Measurements from ENCODE around the gene GOSR2. TPM values are rescaled to one million over a fixed set of nuclear protein-coding genes. Genes with fewer than 3 reads are reported as not detected.

GOSR2 gene
- total and polyA plus RNA-seq, 2 of the 13 experiments (the other 11 are each of a cell fraction or from before 2014, with no cell fraction given) = 61.5 to 63.9 TPM

DNA sequence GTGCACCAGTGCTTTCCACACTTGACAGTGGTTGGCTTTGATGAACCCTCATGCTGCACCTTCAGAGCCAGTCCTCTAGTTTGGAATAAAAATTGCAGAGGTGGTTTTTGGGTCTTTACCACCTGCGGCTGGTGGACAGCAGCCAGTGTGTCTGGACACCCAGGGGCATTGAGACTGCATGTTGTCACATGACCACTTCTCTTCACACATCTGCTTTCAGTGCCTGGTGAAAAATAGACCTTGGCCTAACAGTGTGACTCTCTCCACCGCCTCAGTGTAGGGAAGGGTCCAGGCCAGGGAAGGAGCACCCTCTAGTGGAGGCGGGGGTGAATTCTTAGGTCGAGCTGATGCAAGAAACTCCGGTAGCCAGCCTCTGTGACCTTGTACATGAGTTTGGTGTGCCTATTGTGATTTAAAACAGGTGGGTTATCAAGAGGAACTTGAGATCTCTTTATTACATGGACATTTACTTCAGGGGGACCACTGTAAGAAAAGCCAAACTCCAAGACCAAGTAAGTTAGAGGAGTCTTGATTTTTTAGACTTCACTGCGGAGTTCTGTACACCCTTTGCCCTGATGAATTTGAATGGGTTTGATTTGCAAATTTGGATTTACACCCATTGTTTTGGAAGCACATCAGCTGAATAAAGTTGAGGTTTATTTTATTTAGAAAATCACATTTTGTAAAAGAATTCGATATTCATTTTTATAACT lies 17.9 kb downstream of the GOSR2 start (continued):
- TF ChIP-seq ZNF773 (CRISPR knock-in tag; IDR thresholded peaks at IDR 0.05; ENCODE audit: borderline replicate concordance) (0 out of 2 replicates have a peak, but pooled peaks have one; percentile 37), NONO (IDR thresholded peaks at IDR 0.05) (no peak), NONO (CRISPR knock-in tag; conservative IDR thresholded peaks at IDR 0.05) (peak; percentile 83), HNRNPH1 (optimal IDR thresholded peaks at IDR 0.05; ENCODE audit: low read depth, low read length) (no peak), KLF9 (CRISPR knock-in tag; IDR thresholded peaks at IDR 0.05; ENCODE audit: low read depth) (no peak), TCF7L2 (IDR thresholded peaks at IDR 0.05; ENCODE audit: low read depth, low read length) (no peak), TBP (CRISPR knock-in tag; IDR thresholded peaks at IDR 0.05) (no peak), MTF2 (CRISPR knock-in tag; IDR thresholded peaks at IDR 0.05; ENCODE audit: borderline replicate concordance) (no peak), ZNF335 (CRISPR knock-in tag; IDR thresholded peaks at IDR 0.05) (peak; percentile 95), CREM (IDR thresholded peaks at IDR 0.05) (no peak), CREM (CRISPR knock-in tag; IDR thresholded peaks at IDR 0.05) (no peak), CBX5 (CRISPR knock-in tag; IDR thresholded peaks at IDR 0.05; ENCODE audit: borderline replicate concordance) (peak; percentile 92; the same call in 1 of the 2 replicates)
- TF ChIP-seq, protein P1, sequence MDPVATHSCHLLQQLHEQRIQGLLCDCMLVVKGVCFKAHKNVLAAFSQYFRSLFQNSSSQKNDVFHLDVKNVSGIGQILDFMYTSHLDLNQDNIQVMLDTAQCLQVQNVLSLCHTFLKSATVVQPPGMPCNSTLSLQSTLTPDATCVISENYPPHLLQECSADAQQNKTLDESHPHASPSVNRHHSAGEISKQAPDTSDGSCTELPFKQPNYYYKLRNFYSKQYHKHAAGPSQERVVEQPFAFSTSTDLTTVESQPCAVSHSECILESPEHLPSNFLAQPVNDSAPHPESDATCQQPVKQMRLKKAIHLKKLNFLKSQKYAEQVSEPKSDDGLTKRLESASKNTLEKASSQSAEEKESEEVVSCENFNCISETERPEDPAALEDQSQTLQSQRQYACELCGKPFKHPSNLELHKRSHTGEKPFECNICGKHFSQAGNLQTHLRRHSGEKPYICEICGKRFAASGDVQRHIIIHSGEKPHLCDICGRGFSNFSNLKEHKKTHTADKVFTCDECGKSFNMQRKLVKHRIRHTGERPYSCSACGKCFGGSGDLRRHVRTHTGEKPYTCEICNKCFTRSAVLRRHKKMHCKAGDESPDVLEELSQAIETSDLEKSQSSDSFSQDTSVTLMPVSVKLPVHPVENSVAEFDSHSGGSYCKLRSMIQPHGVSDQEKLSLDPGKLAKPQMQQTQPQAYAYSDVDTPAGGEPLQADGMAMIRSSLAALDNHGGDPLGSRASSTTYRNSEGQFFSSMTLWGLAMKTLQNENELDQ (CRISPR knock-in tag; IDR thresholded peaks at IDR 0.05; ENCODE audit: borderline replicate concordance) = no peak
- TF ChIP-seq, protein P2, sequence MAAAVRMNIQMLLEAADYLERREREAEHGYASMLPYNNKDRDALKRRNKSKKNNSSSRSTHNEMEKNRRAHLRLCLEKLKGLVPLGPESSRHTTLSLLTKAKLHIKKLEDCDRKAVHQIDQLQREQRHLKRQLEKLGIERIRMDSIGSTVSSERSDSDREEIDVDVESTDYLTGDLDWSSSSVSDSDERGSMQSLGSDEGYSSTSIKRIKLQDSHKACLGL (CRISPR knock-in tag; IDR thresholded peaks at IDR 0.05) = no peak
- TF ChIP-seq, protein P3, sequence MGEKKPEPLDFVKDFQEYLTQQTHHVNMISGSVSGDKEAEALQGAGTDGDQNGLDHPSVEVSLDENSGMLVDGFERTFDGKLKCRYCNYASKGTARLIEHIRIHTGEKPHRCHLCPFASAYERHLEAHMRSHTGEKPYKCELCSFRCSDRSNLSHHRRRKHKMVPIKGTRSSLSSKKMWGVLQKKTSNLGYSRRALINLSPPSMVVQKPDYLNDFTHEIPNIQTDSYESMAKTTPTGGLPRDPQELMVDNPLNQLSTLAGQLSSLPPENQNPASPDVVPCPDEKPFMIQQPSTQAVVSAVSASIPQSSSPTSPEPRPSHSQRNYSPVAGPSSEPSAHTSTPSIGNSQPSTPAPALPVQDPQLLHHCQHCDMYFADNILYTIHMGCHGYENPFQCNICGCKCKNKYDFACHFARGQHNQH (CRISPR knock-in tag; IDR thresholded peaks at IDR 0.05) = peak; percentile 32; the same call in 1 of the 2 replicates
- TF ChIP-seq, protein P4, sequence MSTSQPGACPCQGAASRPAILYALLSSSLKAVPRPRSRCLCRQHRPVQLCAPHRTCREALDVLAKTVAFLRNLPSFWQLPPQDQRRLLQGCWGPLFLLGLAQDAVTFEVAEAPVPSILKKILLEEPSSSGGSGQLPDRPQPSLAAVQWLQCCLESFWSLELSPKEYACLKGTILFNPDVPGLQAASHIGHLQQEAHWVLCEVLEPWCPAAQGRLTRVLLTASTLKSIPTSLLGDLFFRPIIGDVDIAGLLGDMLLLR (CRISPR knock-in tag; IDR thresholded peaks at IDR 0.05) = 0 out of 2 replicates have a peak, but pooled peaks have one; percentile 46
- TF ChIP-seq, protein P5, sequence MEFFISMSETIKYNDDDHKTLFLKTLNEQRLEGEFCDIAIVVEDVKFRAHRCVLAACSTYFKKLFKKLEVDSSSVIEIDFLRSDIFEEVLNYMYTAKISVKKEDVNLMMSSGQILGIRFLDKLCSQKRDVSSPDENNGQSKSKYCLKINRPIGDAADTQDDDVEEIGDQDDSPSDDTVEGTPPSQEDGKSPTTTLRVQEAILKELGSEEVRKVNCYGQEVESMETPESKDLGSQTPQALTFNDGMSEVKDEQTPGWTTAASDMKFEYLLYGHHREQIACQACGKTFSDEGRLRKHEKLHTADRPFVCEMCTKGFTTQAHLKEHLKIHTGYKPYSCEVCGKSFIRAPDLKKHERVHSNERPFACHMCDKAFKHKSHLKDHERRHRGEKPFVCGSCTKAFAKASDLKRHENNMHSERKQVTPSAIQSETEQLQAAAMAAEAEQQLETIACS (CRISPR knock-in tag; IDR thresholded peaks at IDR 0.05) = 0 out of 2 replicates have a peak, but pooled peaks have one; percentile 45
- TF ChIP-seq, protein P6, sequence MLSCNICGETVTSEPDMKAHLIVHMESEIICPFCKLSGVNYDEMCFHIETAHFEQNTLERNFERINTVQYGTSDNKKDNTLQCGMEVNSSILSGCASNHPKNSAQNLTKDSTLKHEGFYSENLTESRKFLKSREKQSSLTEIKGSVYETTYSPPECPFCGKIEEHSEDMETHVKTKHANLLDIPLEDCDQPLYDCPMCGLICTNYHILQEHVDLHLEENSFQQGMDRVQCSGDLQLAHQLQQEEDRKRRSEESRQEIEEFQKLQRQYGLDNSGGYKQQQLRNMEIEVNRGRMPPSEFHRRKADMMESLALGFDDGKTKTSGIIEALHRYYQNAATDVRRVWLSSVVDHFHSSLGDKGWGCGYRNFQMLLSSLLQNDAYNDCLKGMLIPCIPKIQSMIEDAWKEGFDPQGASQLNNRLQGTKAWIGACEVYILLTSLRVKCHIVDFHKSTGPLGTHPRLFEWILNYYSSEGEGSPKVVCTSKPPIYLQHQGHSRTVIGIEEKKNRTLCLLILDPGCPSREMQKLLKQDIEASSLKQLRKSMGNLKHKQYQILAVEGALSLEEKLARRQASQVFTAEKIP (CRISPR knock-in tag; IDR thresholded peaks at IDR 0.05; ENCODE audit: borderline replicate concordance) = no peak
- TF ChIP-seq, protein P7, sequence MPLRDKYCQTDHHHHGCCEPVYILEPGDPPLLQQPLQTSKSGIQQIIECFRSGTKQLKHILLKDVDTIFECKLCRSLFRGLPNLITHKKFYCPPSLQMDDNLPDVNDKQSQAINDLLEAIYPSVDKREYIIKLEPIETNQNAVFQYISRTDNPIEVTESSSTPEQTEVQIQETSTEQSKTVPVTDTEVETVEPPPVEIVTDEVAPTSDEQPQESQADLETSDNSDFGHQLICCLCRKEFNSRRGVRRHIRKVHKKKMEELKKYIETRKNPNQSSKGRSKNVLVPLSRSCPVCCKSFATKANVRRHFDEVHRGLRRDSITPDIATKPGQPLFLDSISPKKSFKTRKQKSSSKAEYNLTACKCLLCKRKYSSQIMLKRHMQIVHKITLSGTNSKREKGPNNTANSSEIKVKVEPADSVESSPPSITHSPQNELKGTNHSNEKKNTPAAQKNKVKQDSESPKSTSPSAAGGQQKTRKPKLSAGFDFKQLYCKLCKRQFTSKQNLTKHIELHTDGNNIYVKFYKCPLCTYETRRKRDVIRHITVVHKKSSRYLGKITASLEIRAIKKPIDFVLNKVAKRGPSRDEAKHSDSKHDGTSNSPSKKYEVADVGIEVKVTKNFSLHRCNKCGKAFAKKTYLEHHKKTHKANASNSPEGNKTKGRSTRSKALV (CRISPR knock-in tag; IDR thresholded peaks at IDR 0.05) = 0 out of 2 replicates have a peak, but pooled peaks have one; percentile 59

Data from HepG2 (cell line).